Spleen (tissue), 11 donors: ENCODE data around the gene EFCC1. TPM values are rescaled to one million over a fixed set of nuclear protein-coding genes. Genes with fewer than 3 reads are reported as not detected.
A peak's percentile ranks its signal among the peaks of the same experiment; 100 is the strongest.

Source experiments
- DNase-seq: peaks from one replicate; pipeline ENCODE4 v3.0.0-alpha.2; 2020
- H3K27ac ChIP-seq, 8 donors: fragments of 200-600 bp; sonication (generic) in 7 of 8; 1 replicate in 4 of 8; 2 replicates in 4 of 8; pipeline versions ENCODE4 v1.5.0 to v1.8.0; 2016 to 2021; ENCODE audit warnings: inconsistent platforms in 4 of 8, mild to moderate bottlenecking in 4 of 8, moderate library complexity in 1 of 8
- H3K27me3 ChIP-seq, 7 donors: fragments of 200-600 bp; sonication (generic) in 6 of 7; replicated peaks in 1 of 7; 1 replicate in 4 of 7; 2 replicates in 3 of 7; pipeline versions ENCODE4 v1.5.0 to v1.8.0; 2016 to 2021; ENCODE audit warnings: inconsistent platforms in 3 of 7, mild to moderate bottlenecking in 1 of 7
- H3K36me3 ChIP-seq, 6 donors: fragments of 200-600 bp; sonication (generic) in 5 of 6; 1 replicate in 4 of 6; 2 replicates in 2 of 6; pipeline versions ENCODE4 v1.5.0 to v1.8.0; 2016 to 2021; ENCODE audit warnings: inconsistent platforms in 2 of 6
- H3K4me1 ChIP-seq, 6 donors: fragments of 200-600 bp; sonication (generic) in 5 of 6; 1 replicate in 3 of 6; 2 replicates in 3 of 6; pipeline versions ENCODE4 v1.5.0 to v1.8.0; 2016 to 2021; ENCODE audit warnings: inconsistent platforms in 3 of 6
- H3K4me3 ChIP-seq, 8 donors: fragments of 200-600 bp; sonication (generic) in 7 of 8; 1 replicate in 4 of 8; 2 replicates in 4 of 8; pipeline versions ENCODE4 v1.5.0 to v1.8.0; 2016 to 2021; ENCODE audit warnings: inconsistent platforms in 4 of 8, mild to moderate bottlenecking in 4 of 8, moderate library complexity in 2 of 8
- H3K9me3 ChIP-seq, 8 donors: fragments of 200-600 bp; sonication (generic) in 7 of 8; 1 replicate in 4 of 8; 2 replicates in 4 of 8; pipeline versions ENCODE4 v1.5.0 to v1.8.0; 2016 to 2021; ENCODE audit warnings: inconsistent platforms in 4 of 8
- POLR2A ChIP-seq, 3 donors: fragments of 450-650 bp; IDR thresholded peaks; one replicate each; pipeline ENCODE4 v1.5.1; 2017; ENCODE audit warnings: antibody characterized with exemption in 3 of 3, mild to moderate bottlenecking in 1 of 3
- POLR2AphosphoS5 ChIP-seq, 3 donors: sonication (generic); formaldehyde crosslinking; IDR thresholded peaks; one replicate each; pipeline ENCODE4 v1.5.1; 2017; ENCODE audit warnings: antibody characterized with exemption in 3 of 3
- WGBS, 5 donors: extraction: QIAGEN DNeasy Blood & Tissue Kit in 3 of 5; methylation state at CpG; one replicate each; pipeline versions ENCODE4 v1.1.5 to v1.1.7; 2013 to 2018; 5-methylcytosine and 5-hydroxymethylcytosine counted together
- intact Hi-C: fragments of 100-400 bp; cut with DNase I; formaldehyde crosslinking; loops from one replicate; pipeline ENCODE4 v1.15.0; 2023; ENCODE audit warnings: low total_unique reads
- polyA plus RNA-seq, 3 donors: library from polyadenylated mRNA; stranded (reverse); fragments of 200-250 nt; gene quantifications; one replicate each; pipeline ENCODE4 v1.2.1, GENCODE V29; 2013
- total RNA-seq, 7 donors: library from RNA; depleted of rRNA in 3 of 7; stranded (reverse); fragments of >200 nt in 3 of 7; fragmentation: NEBNext Ultra II Directional in 4 of 7; extraction: Animal tissue kit (Norgen Biotek cat#: 25700) in 4 of 7; gene quantifications; one replicate each; pipeline versions ENCODE4 v1.1.0 to v1.2.1, GENCODE V29; 2016 to 2021
- TF ChIP-seq, protein P1 (sequence below), 11 experiments: fragments of 200-600 bp in 7 of 11; fragments of 450-650 bp in 4 of 11; sonication (generic) in 4 of 11; IDR thresholded peaks in 8 of 11; conservative IDR thresholded peaks in 3 of 11; 1 replicate in 7 of 11; 2 replicates in 4 of 11; pipeline versions ENCODE4 v1.4.0 to v1.8.0; 2016 to 2021; ENCODE audit warnings: antibody characterized with exemption in 11 of 11, inconsistent platforms in 4 of 11, mild to moderate bottlenecking in 1 of 11
- donor health status: healthy with polysubstance abuse.
- donor health status: DM: no; HTN: no; CAD: no; lungs with moderate emphysema.
- donor health status: DM: no; HTN: no; CAD: no.
- donor health status: Bipolar disorder and iron deficiency.
- donor health status: healthy.
- donor health status: DM: no; HTN: no; CAD: no.
- donor health status: DM: yes; HTN: yes; CAD: no.

Gene EFCC1
- total and polyA plus RNA-seq, 10 donors, result 2.0 to 11.2 (median 8.1) TPM

DNA sequence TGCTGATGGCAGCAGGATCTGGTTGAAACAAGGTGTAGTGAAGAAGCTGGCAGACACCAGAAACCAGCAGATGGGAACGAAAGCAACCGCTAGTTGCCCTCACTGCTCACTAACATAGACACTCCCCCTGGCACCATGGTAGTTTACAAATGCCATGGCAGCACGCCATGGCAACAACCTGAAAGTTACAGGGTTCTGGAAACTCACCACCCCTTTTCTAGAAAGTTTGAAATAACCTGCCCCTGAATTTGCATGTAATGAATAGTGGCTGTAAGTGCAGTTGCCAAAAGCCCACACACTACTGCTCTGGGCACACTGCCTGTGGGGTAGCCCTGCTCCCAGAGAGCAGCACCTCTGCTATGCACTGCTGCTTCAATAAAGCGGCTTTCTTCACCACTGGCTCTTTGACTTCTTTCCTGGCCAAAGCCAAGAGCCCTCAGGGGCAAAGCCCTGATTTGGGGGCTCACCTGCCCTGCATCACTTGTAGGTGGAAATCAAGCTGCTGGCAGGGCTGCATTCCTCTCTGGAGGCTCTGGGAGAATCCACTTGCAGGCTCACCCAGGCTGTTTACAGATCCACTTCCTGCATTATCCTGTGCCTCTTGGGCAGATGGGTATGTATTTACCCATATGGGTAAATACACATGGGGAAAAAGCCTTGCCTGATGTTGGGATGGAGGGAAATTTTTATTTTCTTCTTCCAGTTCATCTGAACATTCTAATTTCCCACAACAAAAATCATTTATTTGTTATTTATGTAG lies 57.5 kb downstream of the EFCC1 start:
- intact Hi-C loops, result no loop called here
- peaks cover 0 to 30% (median 14%) of the 10 kb centered on the region in 6 donors for H3K4me1 ChIP-seq
- no peak overlapping the region for H3K27ac ChIP-seq
- 48 to 68% (median 60%) methylated on average over 4 of the region's 4 CpGs for WGBS, 5 donors
- DNase-seq, result peak; percentile 45
- no peak for TF ChIP-seq POLR2AphosphoS5 (IDR thresholded peaks at IDR 0.05)
- TF ChIP-seq POLR2A (IDR thresholded peaks at IDR 0.05), result no peak
- TF ChIP-seq, protein P1, sequence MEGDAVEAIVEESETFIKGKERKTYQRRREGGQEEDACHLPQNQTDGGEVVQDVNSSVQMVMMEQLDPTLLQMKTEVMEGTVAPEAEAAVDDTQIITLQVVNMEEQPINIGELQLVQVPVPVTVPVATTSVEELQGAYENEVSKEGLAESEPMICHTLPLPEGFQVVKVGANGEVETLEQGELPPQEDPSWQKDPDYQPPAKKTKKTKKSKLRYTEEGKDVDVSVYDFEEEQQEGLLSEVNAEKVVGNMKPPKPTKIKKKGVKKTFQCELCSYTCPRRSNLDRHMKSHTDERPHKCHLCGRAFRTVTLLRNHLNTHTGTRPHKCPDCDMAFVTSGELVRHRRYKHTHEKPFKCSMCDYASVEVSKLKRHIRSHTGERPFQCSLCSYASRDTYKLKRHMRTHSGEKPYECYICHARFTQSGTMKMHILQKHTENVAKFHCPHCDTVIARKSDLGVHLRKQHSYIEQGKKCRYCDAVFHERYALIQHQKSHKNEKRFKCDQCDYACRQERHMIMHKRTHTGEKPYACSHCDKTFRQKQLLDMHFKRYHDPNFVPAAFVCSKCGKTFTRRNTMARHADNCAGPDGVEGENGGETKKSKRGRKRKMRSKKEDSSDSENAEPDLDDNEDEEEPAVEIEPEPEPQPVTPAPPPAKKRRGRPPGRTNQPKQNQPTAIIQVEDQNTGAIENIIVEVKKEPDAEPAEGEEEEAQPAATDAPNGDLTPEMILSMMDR (IDR thresholded peaks at IDR 0.05 in 8 of 11, conservative IDR thresholded peaks at IDR 0.05 in 3 of 11), result no peak
- no peak overlapping the region for H3K4me3 ChIP-seq
- no peaks in the 10 kb centered on the region for H3K9me3 ChIP-seq
- H3K27me3 ChIP-seq, result peaks cover 0 to 18% (median 0%) of the 10 kb centered on the region in 7 donors
- H3K36me3 ChIP-seq, result no peaks in the 10 kb centered on the region

DNA sequence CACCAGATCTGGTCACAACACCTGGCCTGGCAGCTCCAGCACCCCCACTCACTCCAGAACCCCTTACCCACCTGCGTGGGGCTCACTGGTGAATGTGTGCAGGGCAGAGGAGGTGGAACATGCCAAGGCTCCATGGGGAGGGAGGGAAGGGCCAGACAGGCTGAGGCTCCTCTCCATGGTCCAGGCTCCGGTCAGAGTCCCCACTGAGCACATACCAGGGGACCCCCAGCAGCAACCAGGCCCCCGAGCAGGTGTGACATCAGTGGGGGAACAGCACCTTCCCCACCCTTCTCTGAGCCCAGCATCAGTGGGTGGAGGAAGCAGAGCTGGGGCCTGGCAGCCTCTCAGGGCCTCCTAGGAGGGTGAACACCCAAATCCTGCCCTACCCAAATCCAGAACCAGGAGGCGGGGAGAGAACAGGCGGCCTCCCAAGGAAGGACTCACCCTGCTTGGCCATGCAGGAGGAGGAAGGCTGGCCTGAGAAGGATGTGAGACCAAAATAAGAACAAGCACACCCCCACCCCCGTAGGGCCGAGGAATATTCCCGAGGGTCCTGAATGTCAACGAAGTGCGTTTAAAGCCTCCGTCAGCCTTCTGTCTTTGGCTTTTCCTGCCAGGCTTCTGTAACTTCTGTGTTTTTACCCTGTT lies 58.3 kb downstream of the EFCC1 start:
- Histone ChIP-seq H3K27ac (peak overlapping the region in 1 of 8 donors; percentile 23), H3K4me3 (no peak overlapping the region), H3K27me3 (peaks cover 0 to 18% (median 0%) of the 10 kb centered on the region in 7 donors), H3K9me3 (no peaks in the 10 kb centered on the region), H3K4me1 (peaks cover 0 to 25% (median 10%) of the 10 kb centered on the region in 6 donors), H3K36me3 (no peaks in the 10 kb centered on the region)
- WGBS, 5 donors, result 60 to 71% (median 68%) methylated on average over 10 to 11 of the region's 11 CpGs
- intact Hi-C loops, result no loop called here
- TF ChIP-seq, protein P1 (IDR thresholded peaks at IDR 0.05 in 8 of 11, conservative IDR thresholded peaks at IDR 0.05 in 3 of 11), result no peak
- TF ChIP-seq POLR2A (IDR thresholded peaks at IDR 0.05) (no peak), POLR2AphosphoS5 (IDR thresholded peaks at IDR 0.05) (no peak)
- peak; percentile 57 for DNase-seq

DNA sequence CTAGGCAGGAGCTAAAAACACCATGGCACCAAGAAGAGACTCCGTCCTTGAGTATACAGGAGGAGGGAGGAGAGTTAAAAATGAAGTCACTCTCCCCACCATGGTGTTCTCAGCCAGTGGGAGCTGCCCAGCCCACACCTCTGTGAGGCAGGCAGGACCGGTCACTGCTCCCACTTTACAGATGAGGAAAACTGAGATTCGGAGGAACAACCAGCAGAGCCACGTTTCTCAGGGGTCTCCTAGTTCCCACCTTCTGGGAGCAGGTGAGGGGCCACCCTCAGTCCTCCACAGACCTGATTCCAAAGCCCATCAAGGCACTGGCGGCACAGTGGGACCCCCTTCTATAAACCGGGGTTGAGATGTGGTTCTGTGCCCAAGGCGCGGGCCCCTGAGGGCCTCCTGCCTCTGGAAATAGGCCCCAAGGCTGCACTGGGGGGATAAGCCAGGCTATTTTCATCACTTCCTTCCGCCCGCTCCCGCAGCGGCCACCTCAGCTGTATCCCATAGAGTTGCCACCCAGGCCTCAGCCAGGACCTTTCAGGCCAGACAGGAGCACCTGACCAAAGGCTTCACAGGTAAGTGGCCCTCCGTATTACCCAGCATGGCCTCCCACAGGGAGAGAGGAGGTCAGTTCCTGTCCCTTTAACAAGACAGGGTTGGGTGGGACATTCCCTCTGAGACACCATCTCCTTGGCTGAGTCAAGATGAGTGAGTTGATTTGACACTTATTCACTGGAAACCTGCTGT lies 59.3 kb downstream of the EFCC1 start, which contains the start of gene GP9:
GP9 (plus strand) TSS at position 504 of the 747 bp plus-strand sequence. CDS start 961 bp downstream, outside the sequence.
- DNase-seq, result peak; percentile 71
- peak within 1 kb of the TSS in 1 of 8 donors; percentile 23 for H3K27ac ChIP-seq
- intact Hi-C loops, result no loop called here
- H3K36me3 ChIP-seq, result no peaks in the 10 kb centered on the region
- TF ChIP-seq POLR2AphosphoS5 (IDR thresholded peaks at IDR 0.05), result peak in 1 of 3 donors; percentile 32
- TF ChIP-seq, protein P1 (IDR thresholded peaks at IDR 0.05 in 8 of 11, conservative IDR thresholded peaks at IDR 0.05 in 3 of 11), result no peak
- peaks cover 0 to 18% (median 0%) of the 10 kb centered on the region in 7 donors for H3K27me3 ChIP-seq
- H3K4me3 ChIP-seq, result no peak within 1 kb of the TSS
- 42 to 56% (median 51%) methylated on average over 10 to 13 of the region's 13 CpGs for WGBS, 5 donors
- peaks cover 0 to 25% (median 10%) of the 10 kb centered on the region in 6 donors for H3K4me1 ChIP-seq
- H3K9me3 ChIP-seq, result no peaks in the 10 kb centered on the region
